ENCODE results near the gene CCT5.
"Not testable (repeated sequence)": the region's sequence is repeated elsewhere in the genome, so short reads cannot be mapped to it uniquely, and the experiment has no call there.

The CCT5 gene

DNA sequence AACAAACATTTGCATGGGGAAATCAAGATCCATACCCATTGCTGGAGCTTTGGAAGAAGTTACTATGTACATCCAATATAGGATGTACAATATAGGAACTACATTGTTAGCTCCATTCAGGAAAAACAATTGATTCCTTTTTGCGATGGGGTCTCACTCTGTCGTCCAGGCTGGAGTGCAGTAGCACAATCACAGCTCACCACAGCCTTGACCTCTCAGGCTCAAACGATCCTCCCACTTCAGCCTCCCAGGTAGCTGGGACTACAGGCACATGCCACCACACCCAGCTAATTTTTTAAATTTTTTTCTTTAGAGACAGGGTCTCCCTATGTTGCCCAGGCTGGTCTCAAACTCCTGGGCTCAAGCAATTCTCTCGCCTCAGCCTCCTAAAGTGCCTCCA is 2.9 kb upstream of the CCT5 start:
- DNase-seq = not testable (repeated sequence)

DNA sequence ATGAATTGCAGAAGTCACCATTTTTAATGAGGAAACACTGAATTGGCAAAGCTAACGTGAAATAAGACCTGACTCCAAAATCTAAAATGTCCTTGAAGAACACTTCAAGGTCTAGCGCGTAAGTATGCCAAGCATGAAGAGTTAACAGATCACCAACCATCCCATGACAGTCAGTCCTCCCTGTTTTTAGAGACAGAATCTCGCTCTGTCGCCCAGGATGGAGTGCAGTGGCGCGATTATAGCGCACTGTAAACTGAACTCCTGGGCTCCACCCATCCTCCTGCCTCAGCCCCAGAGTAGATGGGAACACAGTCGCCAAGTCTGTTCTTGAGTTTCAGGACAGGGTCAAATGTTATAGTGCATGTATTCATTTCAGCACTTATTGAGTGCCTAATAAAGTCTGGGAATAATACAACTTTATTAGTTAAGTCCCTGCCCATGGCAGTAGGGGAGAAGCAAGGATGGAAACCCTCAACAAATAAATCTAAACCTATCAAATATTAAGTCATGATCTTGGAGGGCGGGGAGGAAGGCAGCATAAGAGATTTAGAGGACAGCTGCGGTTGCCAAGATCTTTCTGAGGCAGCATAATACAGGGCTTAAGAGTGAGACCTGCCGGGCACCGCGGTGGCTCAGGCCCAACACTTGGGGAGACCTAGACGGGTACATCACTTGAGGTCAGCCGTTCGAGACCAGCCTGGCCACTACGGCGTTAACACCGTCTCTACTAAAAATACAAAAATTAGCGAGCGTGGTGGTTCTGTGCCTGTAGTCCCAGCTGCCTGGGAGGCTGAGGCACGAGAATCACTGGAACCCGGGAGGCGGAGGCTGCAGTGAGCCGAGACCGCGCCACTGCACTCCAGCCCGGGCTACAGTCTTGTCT is 1.5 kb upstream of the CCT5 start:
- DNase-seq = no peak

- no peak for DNase-seq
These were observed 761 bp downstream of the CCT5 start for GRCh38 chr5:10250806-10251276.

DNA sequence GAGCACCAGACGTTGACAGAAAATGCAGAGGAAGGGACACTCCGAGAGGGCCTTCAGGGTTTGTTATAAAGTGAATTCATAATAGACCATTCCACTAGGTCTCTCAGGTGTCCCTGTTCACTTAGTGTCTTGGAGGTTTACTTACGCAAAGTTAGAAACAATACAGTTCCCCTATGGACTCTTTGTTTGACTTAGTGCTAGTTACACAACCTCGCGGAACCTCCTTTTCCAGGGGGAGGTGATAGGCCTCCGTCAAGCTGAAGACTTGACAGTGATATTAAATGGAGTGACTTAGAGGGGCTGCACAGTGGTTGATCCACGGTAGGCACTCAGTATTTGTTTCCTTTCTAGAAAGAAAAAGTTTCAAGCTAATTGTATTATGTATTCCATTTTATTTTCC is 1.3 kb downstream of the CCT5 start:
- no peak for DNase-seq

- no peak for DNase-seq
These were observed 3.3 kb downstream of the CCT5 start for GRCh38 chr5:10253390-10253789.

- no peak for DNase-seq
These were observed 4.6 kb downstream of the CCT5 start for GRCh38 chr5:10254686-10255085.

GRCh38 chr5:10257870-10258269 is 7.8 kb downstream of the CCT5 start:
- no peak for DNase-seq

DNA sequence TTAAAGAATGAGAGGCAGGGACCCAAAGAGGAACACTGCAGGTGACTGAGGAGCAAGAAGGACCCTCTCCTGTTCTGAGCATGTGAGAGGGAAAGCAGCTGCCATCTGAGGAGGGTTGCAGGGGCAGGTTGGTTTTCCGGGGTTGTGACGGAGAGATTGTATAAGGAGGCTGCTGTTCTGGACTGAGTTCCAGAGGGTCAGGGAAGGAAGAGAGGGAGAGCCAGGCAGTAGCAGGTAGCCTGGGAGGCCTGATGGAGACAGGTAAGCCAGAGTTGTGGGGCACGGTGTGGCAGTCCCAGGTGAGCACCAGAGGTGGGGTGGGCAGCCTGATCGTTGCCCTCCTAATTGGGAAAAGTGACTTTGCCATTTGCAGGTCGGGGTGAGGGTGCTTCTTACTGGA is 9.8 kb downstream of the CCT5 start:
- DNase-seq = no peak

GRCh38 chr5:10261065-10261464 is 11.0 kb downstream of the CCT5 start:
- DNase-seq = no peak

DNA sequence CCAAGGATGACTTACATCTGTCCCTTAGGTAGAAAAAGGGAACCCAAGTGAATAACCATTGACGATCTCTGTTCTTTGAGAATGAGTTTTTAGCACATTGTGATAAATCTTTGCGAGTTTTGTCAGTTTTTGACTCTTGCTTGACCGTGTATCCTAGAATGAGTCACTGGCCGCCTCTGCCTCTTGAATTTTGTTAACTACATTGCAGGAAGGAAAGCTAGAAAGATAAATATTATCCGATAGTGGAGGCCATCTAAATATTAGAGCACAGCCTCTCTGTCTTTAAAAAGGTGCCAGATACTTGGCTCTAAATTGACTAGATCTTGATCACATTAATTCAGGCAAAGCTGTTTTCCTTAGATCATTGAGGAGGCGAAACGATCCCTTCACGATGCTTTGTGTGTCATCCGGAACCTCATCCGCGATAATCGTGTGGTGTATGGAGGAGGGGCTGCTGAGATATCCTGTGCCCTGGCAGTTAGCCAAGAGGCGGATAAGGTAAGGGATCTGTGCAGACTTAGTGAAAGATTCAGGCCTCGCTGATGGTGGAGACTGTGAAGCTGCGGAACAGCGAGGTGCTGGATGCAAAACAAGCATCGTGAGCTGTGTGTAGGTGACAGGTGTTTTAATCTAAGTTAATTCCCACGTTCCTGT is 12.2 kb downstream of the CCT5 start:
- DNase-seq = no peak

- no peak for DNase-seq
These were observed 12.9 kb downstream of the CCT5 start for GRCh38 chr5:10262995-10263394.

GRCh38 chr5:10264604-10265003 is 14.5 kb downstream of the CCT5 start:
- DNase-seq = no peak

- no peak for DNase-seq
These were observed 15.4 kb downstream of the CCT5 start for GRCh38 chr5:10265245-10266109.

- no peak for DNase-seq
These were observed 16.1 kb downstream of the CCT5 start for GRCh38 chr5:10266137-10266536.

GRCh38 chr5:10266839-10267238 is 16.8 kb downstream of the CCT5 start:
- DNase-seq = no peak

GRCh38 chr5:10268100-10268499 is 18.0 kb downstream of the CCT5 start:
- no peak for DNase-seq

DNA sequence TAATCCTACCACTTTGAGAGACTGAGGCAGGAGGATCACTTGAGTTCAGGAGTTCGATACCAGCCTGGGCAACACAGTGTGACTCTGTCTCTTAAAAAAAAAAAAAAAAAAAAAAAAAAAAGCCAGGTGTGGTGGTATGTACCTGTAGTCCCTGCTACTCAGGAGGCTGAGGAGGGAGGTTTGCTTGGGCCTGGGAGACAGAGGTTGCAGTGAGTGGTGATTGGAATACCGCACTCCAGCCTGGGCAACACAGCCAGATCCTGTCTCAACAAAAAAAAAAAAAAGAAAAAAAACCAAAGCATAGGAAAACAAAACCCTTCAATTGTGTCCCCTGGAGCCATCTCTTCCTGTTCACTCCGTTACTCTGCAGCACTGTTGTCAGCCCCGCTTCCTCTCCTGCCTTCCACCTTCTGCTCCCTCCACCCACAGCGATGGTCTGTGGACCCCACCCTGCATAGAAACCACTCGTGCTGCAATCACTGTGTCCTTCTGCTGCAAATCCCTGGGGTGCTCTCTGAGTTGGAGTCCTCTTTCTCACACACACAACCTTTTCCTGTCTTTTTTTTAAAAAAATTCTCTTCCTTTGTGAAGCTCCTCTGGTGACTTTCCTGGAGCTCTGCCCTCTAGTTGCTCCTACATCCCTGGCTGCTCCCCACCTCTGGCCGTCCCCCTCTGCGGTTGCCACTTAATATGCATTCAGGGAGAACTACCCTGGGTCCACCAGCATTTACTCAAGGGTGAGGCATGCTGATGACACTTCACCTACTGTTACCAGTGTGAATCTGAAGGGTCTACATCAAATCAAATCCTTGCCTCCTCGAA is 22.2 kb downstream of the CCT5 start:
- DNase-seq = no peak

- not testable (repeated sequence) for DNase-seq
These were observed 22.8 kb downstream of the CCT5 start for GRCh38 chr5:10272875-10273209.

- no peak for DNase-seq
These were observed 25.4 kb downstream of the CCT5 start for GRCh38 chr5:10275460-10275859.

DNA sequence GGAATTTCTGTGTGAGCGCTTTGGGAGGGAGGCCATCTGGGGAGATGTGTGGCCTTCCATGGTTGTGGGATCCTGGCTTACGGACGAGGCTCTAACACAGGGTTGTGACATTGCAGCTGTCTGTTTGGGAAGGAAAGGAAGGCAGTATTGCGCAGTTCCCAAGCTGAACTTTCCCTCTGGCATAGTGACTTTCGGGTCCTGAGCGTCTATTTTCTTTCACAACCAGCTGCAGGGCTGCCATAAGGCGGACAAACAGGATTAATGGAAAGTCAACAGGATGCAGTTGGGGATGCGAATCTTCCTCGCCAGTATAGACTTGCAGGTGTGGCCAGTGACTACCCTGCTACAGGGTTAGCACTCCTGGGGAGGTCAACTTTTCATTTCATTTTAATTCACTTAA is 25.9 kb downstream of the CCT5 start:
- DNase-seq = no peak

DNA sequence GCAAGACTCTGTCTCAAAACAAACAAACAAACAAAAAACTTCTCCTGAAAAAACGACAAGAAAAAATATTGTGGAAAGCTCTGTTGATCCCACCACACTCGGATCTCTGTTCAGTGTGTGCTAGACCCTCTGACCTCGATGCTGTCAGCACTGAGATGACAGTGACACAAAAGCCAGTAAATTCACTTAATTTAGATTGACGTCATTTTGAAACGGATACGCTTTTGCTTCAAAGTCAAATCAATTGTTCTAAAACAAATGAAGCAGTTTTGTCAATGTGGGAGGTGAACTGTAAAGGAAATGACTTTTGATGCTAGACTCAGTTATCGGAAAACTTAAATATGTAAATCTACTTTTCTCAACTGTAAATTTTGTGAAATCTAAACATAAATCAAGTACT is 26.6 kb downstream of the CCT5 start:
- DNase-seq = no peak

DNA sequence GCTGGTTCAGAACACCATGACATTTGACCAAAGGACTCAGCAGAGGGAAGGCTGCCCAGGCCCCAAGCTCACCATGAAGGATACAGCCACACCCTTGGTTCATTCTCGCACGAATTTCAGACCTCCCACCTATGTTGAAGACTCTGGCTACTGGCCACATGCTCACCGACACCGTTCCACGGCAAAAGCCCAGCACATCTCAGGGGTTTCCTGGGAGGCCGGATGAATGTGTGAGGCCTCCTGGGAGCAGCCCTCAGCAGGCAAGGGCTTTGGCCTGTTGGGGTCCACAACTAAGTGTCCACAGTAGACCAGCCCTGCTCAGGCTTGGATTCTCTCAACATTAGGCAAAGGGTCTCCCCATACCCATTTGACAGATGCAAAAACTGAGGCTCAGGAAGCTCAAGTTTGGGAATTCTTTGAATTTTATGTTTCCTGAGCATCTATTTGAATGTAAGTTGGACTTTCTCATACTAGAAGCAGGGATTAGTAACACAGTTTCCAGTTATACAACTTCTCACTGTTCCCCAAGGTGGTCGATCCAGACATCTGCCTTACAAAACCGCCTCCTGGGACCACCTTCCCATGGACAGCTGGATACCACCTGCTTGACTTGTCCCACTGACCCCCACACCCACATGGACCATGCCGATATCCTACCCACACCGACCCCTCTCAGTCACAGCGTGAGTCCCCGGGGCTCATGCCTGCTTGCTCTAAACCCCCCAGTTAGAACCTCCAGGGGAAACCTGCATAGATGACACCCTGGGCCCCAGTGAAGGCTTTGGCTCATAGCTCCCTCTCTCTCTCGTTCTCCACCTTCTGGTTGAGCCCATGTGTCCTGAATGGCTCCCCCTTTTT is 27.9 kb downstream of the CCT5 start:
- no peak for DNase-seq
